GM10847 (cell line): ENCODE data around the gene KRTAP10-7.
"Not testable (repeated sequence)": the region's sequence is repeated elsewhere in the genome, so short reads cannot be mapped to it uniquely, and the experiment has no call there.

Experiments used
- POLR2A ChIP-seq: IDR thresholded peaks from 2 replicates; pipeline ENCODE4 v1.6.1; 2011; ENCODE audit not compliant: insufficient read length; ENCODE audit errors: extremely low read depth

The KRTAP10-7 gene

DNA sequence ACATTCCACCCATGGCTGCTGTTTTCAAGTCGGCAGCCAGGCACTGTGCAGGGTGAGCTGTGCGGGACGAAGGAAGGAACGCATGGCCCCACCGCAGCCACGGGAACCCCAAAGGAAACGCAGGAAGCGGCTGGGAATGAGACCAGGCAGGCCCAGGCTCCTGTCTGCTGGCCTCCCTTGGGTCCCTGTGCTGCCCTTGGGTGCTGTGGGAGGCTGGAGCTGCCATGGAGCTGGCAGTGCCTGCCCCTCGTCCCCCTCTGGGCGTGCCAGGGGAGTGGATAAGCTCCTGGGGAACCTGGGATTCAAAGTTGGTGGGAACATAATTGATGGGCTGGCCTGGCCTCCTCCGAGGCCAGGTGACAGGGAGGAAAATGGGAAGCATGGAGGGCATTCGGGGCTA is 32.1 kb upstream of the KRTAP10-7 start:
- no peak for TF ChIP-seq POLR2A

- no peak for TF ChIP-seq POLR2A
These were observed 31.5 kb upstream of the KRTAP10-7 start for GRCh38 chr21:44568667-44569556.

GRCh38 chr21:44569861-44570517 is 30.4 kb upstream of the KRTAP10-7 start:
- no peak for TF ChIP-seq POLR2A

DNA sequence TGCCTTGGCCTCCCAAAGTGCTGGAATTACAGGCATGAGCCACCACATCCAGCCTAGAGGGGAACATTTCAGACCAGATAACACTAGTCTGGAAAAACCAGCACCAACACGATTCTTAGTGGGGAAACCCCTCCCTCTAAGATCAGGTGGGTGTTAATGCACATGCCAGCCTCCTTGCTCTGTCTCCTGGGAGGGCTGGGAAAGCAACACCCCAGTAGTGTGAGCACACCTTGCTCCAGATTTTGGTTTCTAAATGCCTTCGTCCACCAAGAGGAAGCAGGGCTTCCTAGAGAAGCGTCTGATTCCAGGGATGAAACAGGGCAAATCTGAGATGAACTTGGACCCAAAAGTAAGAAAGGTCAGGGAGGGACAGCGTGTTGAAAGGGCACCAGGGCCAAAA is 29.1 kb upstream of the KRTAP10-7 start:
- TF ChIP-seq POLR2A: no peak

- TF ChIP-seq POLR2A: no peak
These were observed 28.3 kb upstream of the KRTAP10-7 start for GRCh38 chr21:44571844-44572782.

DNA sequence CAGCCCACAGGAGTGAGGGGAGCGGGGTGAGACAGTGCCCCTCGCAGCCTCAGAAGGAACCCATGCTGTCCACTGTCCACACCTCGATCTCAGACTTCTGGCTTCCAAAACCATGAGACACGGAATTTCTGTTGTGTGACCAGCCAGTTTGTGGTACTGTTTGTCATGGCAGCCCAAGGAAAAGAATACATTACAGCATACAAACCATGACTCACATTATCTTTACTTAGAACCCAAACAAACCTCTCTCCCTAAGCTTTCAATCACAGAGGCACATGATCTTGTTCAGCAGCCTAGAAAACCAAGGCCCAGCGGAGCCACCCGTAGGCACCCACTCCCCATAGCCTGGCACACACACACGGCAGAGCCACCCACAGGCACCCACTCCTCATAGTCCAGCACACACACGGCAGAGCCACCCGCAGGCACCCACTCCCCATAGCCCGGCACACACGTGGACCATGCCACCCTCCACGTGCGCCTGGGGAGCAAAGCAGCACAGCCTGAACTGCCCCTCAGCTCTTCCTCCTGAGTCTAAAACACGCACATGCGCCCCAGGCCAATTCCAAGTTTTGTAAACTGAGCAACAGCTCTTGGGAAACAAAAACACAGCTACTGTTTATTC is 27.3 kb upstream of the KRTAP10-7 start:
- TF ChIP-seq POLR2A: no peak

GRCh38 chr21:44573630-44574456 is 26.6 kb upstream of the KRTAP10-7 start, which contains the start of gene KRTAP10-4:
Gene KRTAP10-4 (plus strand): TSS chr21:44573729. CDS start chr21:44573759, 30 bp downstream.
- not testable (repeated sequence) for TF ChIP-seq POLR2A

DNA sequence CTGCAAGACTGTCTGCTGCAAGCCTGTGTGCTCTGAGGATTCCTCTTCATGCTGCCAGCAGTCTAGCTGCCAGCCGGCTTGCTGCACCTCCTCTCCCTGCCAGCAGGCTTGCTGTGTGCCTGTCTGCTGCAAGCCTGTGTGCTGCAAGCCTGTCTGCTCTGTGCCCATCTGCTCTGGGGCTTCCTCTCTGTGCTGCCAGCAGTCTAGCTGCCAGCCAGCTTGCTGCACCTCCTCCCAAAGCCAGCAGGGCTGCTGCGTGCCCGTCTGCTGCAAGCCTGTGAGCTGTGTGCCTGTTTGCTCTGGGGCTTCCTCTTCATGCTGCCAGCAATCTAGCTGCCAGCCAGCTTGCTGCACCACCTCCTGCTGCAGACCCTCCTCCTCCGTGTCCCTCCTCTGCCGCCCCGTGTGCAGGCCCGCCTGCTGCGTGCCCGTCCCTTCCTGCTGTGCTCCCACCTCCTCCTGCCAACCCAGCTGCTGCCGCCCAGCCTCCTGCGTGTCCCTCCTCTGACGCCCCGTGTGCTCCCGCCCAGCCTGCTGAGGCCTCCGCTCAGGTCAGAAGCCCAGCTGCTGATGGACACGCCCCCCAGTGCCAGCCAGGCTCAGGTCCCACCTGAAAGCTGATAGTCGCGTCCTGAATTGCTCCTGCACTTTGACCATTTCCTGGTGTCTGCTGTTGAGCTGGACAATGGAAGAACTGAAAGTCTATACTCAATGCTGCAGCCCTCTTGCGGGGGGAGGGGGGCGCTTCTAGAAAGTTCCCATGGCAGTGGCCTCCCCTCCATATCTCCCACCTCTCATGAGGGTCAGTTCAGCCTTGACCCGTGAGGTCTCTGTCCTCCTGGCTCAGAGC is 25.7 kb upstream of the KRTAP10-7 start:
- TF ChIP-seq POLR2A: no peak

GRCh38 chr21:44575307-44576024 is 24.9 kb upstream of the KRTAP10-7 start:
- no peak for TF ChIP-seq POLR2A

- no peak for TF ChIP-seq POLR2A
These were observed 24.4 kb upstream of the KRTAP10-7 start for GRCh38 chr21:44576025-44576420.

- TF ChIP-seq POLR2A: no peak
These were observed 21.9 kb upstream of the KRTAP10-7 start for GRCh38 chr21:44578371-44579055.

- no peak for TF ChIP-seq POLR2A
These were observed 21.2 kb upstream of the KRTAP10-7 start for GRCh38 chr21:44579056-44579832.

DNA sequence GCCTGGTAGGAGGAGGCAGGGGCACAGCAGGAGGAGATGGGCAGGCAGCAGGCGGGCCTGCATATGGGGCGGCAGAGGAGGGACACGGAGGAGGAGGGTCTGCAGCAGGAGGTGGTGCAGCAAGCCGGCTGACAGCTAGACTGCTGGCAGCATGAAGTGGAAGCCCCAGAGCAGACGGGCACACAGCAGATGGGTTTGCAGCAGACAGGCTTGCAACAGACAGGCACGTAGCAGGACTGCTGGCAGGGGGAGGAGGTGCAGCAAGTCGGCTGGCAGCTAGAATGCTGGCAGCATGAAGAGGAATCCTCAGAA is 20.6 kb upstream of the KRTAP10-7 start:
- TF ChIP-seq POLR2A: no peak
